ENCODE data around the gene SPEF1.
"Not testable (repeated sequence)": the region's sequence is repeated elsewhere in the genome, so short reads cannot be mapped to it uniquely, and the experiment has no call there.

The SPEF1 gene, protein sequence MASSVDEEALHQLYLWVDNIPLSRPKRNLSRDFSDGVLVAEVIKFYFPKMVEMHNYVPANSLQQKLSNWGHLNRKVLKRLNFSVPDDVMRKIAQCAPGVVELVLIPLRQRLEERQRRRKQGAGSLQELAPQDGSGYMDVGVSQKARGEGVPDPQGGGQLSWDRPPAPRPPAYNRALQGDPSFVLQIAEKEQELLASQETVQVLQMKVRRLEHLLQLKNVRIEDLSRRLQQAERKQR

DNA sequence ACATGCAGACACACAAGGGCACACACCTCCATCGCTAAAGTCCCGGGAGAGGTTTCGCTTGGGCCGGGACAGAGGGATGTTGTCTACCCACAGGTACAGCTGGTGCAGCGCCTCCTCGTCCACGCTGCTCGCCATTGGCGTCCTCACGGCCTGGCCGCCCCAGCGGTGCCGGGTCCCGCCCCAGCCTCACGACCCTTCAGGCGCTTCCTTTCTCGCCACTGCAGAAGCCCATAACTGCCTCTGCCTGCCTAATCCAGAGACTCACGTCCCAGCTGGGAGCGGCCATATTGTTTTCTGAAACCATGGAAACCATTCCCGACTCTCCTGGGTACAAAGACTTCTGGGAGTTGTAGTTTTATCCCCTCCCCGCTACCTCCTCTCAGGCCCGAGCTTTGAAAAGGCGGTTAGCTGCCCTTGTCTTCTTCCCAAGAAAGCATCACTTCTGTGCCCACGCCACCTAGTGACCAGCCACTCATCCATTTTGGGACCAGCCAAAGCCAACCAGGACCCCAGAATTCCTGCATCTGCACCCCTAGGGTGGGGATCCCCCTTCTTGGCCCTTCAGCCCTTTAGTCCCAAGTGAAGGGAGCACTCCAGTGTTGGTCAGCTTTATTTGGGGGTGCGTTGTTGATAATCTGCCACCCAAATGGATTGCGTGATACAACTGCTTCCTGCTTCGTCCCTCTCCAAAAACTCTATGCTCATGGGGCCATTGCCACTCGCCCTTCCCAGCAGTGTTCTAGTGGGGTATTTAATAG, at the start of gene SPEF1:
Gene SPEF1, minus strand, starts transcription at position 296 of the 758 bp plus-strand sequence. Its CDS starts 161 bp downstream, at position 135.
- DNase-seq, result peak; percentile 79

DNA sequence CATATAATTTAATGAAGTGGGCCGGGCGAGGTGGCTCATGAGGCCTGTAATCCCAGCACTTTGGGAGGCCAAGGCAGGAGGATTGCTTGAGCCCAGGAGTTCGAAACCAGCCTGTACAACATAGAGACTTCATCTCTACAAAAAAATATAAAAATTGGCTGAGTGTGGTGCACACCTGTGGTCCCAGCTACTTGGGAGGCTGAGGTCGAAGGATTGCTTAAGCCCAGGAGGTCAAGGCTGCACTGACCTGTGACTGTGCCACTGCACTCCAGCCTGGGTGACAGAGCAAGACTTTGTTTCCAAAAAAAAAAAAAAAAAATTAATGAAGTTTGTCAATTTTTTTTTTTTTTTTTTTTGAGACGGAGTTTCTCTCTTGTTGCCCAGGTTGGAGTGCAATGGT, 48.6 kb upstream of the SPEF1 start:
- DNase-seq, result not testable (repeated sequence)

DNA sequence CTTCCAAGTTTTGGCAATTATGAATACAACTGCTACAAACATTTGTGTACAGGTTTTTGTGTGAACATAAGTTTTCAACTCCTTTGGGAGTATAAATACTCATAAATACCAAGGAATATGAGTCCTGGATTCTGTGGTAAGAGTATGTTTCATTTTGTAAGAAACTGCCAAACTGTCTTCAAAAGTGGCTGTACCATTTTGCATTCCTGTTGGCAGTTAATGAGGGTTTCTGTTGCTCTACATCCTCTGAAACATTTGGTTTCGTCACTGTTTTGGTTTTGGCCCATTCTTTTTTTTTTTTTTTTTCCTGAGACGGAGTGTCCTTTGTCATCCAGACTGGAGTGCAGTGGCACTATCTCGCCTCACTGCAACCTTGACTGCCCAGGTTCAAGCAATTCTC, 47.5 kb upstream of the SPEF1 start:
- DNase-seq, result no peak

DNA sequence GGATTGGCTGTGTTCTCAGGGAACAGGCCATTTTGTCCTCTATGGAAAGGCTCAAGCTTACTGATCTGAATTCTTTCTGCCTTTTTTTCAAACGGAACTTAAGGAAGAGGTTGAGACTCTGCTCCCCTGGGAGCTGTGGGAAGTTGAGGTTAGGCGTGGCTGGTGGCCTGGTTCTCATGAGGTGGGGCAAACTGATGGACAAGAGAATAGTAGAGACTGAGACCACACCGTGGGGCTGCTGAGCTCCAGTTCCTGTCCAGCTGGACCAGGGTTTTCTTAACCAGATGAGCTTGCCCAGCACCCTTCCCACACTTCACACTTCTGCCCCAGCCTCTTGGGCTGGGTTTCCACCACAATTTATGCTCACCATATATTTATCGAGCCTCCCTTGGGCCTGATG, 45.2 kb upstream of the SPEF1 start:
- DNase-seq, result no peak

DNA sequence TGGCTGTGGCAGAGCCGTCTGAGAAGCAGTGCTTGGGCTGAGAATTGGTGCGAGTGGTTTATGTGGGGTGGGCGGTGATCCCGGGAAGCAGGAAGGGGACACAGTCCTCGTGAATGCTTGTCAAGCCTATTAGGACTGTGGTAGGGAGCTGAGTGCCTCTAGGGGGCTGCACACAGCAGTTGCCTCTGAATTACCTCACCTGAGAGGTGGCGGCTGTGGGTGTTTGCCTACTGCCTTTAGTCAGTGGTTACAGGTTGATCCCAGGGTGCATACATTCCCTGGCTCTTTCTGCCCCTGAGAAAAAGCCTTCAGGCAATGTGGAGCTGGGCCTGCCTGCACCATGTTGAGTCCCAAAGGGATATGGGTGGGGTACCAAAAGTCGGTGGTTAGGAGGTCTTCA, 44.3 kb upstream of the SPEF1 start:
- no peak for DNase-seq

DNA sequence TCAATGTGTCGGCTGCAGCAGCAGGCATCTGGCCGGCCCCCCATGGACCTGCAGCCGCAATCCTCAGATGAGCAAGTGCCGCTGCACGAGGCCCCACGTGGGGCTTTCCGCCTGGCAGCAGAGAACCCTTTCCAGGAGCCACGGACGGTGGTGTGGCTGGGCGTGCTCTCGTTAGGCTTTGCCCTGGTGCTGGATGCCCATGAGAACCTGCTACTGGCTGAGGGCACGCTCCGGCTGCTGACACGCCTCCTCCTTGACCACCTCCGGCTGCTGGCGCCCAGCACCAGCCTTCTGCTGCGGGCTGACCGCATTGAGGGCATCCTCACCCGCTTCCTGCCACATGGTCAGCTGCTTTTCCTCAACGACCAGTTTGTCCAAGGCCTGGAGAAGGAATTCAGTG, 42.6 kb upstream of the SPEF1 start:
- no peak for DNase-seq

DNA sequence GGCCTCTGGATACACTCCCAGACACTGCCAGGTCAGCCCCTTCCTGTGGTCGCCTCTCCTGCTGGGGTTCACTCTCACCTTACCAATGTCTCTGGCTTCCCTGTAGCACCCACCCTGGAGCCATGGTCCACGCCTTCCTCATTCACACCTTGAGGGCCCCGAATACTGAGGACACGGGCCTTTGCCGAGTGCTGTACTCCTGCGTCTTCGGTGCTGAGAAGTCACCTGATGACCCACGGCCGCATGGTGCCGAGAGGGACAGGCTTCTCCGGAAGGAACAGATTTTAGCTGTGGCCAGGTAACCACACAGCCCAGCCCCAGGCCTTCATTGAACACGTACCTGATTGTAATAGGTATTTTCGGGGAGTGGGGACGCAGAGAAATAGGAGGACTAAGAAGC, 40.7 kb upstream of the SPEF1 start:
- DNase-seq, result no peak

DNA sequence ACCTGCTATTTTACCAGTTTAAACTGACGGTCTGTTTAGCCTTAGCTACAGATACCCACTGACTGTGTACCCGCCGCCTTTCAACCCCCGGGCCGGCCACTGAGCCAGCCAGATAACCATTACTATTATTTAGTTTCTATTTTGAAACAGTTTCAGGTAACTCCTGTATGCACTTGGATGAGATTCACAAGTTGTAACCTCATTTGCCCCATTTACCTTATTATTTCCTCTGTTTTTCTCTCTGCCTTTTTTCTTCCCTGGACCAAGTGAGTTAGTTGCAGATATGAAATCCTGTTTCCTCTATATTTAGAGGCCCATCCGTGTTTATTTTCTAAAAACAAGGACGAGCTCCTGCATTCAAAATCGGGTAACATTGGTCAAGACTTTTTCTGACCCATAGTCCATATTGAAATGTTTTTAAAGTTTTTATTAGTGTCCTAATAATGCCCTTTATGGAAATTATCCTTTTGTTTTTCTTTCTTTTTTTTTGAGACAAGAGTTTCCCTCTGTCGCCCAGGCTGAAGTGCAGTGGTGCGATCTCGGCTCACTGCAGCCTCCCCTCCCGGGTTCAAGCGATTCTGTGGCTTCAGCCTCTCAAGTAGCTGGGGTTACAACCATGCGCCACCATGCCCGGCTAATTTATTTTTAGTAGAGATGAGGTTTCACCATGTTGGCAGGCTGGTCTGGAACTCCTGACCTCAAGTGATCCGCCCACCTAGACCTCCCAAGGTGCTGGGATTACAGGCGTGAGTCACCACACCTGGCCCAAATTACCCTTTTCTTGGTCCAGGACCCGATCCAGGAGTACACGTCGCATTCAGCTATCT, 39.9 kb upstream of the SPEF1 start:
- no peak for DNase-seq

DNA sequence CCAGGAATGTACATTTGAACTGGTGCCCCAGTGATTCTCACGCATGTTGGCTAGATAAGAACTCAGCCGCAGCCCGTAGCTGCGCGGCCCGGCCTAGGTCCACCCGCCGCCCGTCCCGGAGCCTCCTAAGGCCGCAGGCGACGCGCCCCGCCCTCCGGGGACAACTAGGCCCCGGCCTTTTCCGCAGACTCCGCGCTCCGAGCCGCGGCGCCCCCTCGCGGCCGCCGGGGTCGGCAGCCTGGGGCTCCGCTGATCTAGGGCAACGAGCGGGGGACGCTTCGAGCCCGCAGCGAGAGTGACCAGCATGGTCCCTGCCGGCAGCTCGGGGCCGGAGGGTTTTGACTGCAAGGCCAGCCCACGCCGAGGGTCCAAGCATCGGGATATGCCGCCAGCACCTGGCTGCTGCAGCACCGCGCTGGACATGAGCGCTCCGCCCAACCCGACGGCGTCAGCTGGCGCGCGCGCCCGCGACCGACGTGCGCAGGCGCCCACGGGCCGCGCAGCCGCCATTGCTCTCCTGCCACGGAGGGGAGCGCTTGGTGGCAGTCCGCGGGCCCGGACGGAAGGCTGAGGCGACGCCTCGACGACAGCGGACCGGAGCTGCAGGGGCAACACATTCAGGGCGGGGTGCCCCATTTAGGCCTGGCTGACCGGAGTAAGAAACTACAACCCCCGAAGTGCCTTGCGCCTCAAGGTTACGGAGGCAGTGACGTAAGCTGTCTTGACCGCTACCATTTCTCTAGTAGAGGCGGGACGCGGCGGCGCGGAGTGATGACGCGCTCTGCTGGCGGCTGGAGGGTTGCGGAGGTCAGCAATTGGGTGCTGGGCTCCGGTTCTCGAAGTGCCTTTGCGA, 39.0 kb upstream of the SPEF1 start, which contains the start of gene AP5S1:
Gene AP5S1, plus strand, starts transcription at position 500 of the 853 bp plus-strand sequence. CDS start 1,571 bp downstream, outside the sequence.
- peak; percentile 67 for DNase-seq

DNA sequence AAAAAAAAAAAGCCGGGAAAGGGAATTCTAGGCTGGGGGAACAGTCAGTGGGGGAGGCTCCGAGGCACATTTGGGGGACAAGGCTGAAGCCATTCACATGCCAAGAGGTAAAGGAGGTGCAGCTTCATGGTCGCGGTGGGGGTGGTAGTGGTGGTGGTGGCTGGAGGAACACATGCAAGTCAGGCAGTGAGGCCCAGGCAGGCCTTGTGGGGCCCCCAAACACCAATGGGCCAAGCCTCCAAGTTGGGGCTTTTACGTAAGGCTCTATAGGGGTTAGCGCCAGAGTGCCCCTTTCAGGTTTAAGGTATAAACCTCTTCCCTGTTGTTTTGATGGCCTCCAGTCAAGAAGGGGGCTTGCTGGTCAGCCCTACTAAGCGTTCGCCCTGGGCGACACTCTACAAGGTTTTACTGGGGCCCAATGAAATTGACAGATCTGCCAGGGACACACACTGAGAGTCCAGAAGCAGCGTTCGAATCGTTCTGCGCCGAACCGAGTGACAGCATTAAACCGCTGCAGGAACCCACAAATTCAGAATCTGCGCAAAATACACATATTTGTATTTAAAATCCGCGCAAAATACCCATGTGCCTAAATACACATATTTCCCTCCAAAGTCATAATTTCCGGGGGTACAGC, 38.3 kb upstream of the SPEF1 start:
- no peak for DNase-seq

DNA sequence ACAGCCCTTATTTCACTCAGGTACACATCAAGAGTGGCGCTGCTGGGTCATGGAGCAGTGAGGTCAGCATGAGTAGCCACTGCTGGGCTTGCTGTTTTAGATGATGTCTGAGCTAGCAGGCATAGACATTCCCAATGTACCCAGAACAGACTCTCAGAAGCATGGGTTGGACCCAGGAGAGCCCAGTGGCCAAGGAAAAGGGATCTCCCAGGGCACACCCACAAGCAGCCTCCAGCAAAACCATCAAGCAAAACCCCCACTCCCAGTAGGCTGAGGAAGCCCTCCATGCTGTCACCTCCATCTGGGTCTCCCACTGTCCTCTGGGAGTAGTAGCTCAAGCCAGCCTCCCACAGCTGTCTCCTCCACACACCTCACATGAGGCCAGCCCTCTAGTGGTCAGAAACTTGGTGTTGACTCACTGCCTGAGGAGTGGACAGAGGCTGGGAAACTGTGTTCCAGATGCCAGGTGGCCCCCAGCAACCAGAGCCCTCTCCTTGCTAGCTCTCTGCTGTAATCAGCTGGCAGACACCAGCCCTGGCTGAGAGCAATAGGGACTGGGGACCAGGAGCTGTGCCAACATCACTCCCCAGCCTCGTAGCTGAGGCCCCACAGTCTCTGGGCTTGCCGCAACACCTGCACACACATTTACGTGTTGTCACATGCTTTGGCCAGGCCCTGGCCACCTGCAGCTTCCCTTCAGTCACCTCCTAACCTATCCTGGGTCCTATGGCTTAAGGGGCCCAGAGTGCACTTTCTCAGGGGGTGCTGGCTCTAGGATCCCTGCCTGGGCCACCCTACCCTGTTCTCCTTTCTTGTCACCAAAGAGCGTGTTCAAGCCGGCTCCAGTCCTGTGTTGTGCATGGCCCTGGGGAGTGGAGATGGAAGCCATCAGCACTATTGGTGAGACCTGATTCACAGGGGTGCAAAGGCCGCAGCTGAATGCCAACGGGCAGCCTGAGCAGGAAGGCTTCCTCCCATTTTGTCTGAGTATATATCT, 37.2 kb upstream of the SPEF1 start:
- no peak for DNase-seq

DNA sequence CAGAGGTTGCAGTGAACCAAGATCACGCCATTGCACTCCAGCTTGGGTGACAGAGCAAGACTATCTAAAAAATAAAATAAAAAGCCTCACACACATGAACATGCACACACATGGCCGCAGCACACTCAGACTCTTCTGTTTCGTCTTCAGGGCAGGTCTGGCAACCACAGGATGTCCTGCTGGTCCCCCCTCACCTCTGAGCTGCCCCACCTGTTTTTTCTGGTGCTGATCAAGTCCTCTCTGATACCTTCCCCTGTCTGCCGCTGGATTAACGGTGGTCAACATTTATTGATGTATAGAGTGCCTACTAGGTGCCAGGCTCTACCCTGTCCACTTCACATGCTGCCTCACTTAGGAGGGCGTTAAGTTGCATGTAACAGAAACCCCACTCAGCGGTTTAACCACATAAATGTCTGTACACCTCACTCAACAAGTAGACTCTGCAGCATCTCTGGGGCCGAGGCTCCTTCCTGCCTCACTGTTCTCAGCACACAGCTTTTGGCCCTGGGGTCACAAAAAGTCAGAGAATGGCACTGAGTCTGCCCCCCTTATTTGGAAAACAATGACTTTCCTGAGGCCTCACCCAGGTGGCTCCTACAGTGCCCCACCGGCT, 34.6 kb upstream of the SPEF1 start:
- DNase-seq, result no peak

DNA sequence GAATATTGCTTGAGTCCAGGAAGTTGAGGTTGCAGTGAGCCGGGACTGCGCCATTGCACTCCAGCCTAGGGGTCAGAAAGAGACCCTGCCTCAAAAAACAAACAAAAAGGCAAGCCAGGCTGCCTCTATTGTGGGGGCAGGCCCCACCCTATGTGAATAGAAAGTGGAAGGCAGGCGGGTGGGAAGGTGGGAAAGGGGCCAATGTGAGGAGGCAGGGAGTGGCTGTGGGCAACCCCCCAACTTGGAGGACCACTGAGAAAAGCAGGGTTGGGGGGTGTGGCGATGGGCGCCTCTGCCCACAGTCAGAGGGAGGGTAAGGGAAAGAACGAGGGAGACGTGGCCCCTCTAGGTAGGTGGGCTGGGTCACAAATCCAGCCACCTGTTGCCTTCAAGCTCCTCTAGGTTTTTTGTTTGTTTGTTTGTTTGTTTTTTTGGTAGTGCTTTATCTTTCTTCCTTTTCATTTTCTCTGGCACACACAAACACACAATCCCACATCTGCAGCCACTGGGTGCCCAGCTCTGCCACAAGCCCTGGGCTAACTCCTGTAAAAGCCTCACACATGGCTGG, 33.8 kb upstream of the SPEF1 start:
- no peak for DNase-seq

DNA sequence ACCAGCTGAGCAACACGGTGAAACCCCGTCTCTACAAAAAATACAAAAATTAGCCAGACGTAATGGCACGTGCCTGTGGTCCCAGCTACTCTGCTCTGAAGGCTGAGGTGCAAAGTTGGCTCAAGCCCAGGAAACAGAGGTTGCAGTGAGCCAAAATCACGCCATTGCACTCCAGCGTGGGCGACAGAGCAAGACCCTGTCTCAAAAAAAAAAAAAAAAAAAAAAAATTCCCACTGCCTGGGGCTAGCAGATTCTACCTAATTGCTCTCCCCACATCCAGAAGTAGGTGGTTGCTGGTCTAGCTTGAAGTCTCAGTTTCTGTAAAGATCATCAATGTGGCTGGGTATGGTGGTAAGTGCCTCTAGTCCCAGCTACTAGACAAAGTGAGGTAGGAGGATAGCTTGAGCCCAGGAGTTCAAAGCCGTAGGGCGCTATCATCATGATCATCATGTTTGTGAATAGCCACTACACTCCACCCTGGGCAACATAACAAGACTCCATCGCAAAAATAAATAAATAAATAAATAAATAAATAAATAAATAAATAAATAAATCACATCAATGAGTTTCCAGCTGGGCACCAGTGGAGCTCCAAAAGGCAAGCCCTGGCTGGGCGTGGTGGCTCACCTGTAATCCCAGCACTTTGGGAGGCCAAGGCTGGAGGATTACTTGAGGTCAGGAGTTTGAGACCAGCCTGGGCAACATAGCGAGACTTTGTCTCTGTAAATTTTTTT, 32.8 kb upstream of the SPEF1 start:
- no peak for DNase-seq

DNA sequence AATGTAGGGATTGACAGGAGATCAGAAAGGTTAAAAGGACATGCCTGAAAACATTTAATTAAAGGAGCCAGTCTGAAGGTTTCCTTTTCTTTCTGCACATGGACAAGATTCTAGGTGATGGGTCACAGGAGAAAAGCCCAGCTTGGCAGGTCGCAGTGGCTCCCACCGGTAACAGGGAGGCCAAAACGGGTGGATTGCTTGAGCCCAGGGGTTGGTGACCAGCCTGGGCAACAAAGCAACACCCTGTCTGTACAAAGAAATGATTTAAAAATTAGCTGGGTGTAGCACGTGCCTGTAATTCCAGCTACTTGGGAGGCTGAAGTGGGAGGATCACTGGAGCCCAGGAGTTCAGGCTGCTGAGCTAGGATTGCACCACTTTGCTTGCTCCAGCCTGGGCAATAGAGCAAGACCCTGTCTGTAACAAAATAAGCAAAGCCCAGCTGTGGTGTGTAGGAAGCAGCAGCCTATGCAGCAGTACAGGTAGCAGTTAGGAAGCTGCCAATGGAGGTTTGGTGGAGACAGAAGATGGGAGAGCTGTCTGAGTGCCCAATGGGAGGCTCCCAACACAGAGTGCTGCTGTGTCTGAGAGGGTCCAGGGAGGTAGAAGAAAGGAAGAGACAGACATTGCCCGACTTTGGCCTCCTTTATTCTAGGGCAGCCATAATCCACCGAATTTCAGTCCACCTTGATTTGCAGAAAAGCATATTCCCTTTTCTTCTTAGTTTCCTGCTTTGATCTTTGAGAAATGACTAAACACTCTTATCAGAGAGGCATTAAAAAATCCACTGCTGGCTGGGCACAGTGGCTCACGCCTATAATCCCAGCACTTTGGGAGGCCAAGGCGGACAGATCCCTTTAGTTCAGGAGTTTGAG, 32.0 kb upstream of the SPEF1 start:
- DNase-seq, result no peak

DNA sequence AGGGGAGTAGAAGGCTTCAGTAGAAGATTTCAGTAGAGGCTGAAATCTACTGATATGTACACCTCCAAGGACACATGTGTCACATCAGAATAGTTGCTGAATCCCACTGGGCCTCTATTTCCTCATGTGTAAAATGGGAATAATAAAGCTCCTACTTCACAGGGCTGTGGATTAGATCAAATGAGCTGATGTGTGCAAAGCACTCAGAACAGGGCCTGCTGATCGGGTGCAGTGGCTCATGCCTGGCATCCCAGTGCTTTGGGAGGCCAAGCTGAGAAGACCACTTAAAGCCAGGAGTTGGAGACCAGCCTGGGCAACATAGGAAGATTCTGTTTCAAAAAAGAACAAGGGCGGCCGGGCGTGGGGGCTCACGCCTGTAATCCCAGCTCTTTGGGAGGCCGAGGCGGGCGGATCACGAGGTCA, 31.0 kb upstream of the SPEF1 start:
- DNase-seq, result no peak

DNA sequence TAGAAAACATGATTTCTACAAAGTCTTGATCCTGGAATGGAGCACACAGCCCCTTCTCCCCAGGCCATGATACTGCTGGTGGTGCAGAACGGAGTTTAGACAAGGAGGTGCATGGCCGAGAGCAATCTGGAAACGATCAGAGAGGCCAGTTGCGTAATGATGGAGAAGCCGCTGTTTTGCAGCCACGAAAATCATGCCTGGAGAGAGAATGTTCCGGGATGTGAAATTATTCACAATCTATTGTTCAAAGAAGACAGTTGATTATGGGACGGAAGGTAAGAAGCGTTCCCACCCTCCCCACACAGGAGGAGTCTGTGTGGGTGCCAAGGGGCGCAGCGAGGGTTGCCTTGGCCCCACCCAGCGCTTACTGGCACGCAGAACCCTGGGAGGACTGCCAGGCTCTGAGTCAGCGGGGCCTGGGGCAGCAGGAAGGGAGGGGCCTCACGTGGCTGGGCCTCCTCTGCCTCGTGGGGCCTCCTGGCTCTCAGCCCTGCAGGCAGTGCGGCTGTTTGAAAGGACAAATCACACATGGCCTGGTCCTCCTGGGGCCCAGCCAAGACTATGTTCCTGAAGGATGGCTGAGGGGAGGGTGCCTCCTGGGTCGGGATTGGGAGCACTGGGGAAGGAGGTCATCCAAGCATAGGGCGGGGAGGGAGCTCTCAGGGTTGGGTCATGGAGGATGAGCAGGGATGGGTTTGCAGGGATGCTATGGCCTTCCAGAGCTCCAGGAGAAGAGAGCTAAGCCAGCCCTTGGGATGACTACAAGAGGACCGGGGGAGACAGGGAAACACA, 30.4 kb upstream of the SPEF1 start:
- no peak for DNase-seq
